ENCODE data around the gene IRGQ. TPM values are rescaled to one million over a fixed set of nuclear protein-coding genes. Genes with fewer than 3 reads are reported as not detected.
A peak's percentile ranks its signal among the peaks of the same experiment; 100 is the strongest.

IRGQ gene
- total RNA-seq, 1 experiment from 2014 or later: 24.1 TPM

GRCh38 chr19:43618921-43619261, 23.0 kb upstream of the IRGQ start:
- Histone ChIP-seq H3K56ac (ENCODE audit: insufficient read length, low read depth, low read length) (no peak overlapping the region), H3K14ac (ENCODE audit: insufficient read depth, low read length) (peak overlapping the region; percentile 97; the same call in 1 of the 2 replicates), H3K9me3 (ENCODE audit: control insufficient read depth, low read depth, low read length) (no peaks in the 10 kb centered on the region), H4K20me1 (ENCODE audit: control insufficient read depth, insufficient read depth, insufficient read length) (no peaks in the 10 kb centered on the region), H2AFZ (ENCODE audit: low read length) (no peak overlapping the region), H3T11ph (ENCODE audit: low read length) (no peak overlapping the region), H2BK20ac (ENCODE audit: low read depth, low read length, poor library complexity, severe bottlenecking) (no peak overlapping the region), H3K23me2 (ENCODE audit: insufficient read length, low read depth, low read length, poor library complexity, severe bottlenecking) (peaks cover 14% of the 10 kb centered on the region), H4K5ac (ENCODE audit: insufficient read length, low read depth, low read length) (peak overlapping the region; percentile 7), H2BK120ac (ENCODE audit: low read depth, low read length, poor library complexity, severe bottlenecking) (no peak overlapping the region), H3K4me2 (ENCODE audit: insufficient read depth, insufficient read length, low read length) (peak overlapping the region; percentile 75), H4K91ac (ENCODE audit: insufficient read length, low read depth, low read length) (no peak overlapping the region), H3K18ac (ENCODE audit: insufficient read length, low read depth, low read length) (peak overlapping the region; percentile 98), H3K79me2 (ENCODE audit: insufficient read depth, low read length) (no peaks in the 10 kb centered on the region), H3K27ac (ENCODE audit: insufficient read length, low read depth, low read length) (peak overlapping the region; percentile 63), H3K23ac (ENCODE audit: insufficient read length, low read depth, low read length) (no peak overlapping the region), H3K4me1 (ENCODE audit: insufficient read depth, low read length) (no peaks in the 10 kb centered on the region; the same call in 1 of the 2 replicates), H3K79me1 (ENCODE audit: insufficient read depth, low read depth, low read length, poor library complexity, severe bottlenecking) (no peaks in the 10 kb centered on the region), H2BK12ac (ENCODE audit: insufficient read length, low read depth, low read length) (no peak overlapping the region), H4K8ac (replicated peaks; ENCODE audit: insufficient read length, low read depth, low read length) (no peak overlapping the region), H3K4ac (ENCODE audit: low read depth, low read length) (no peak overlapping the region), H3K9ac (ENCODE audit: extremely low read depth, insufficient read length, low read length) (peak overlapping the region; percentile 79), H3K27me3 (ENCODE audit: insufficient read depth, low read length) (no peaks in the 10 kb centered on the region), H2BK15ac (ENCODE audit: low read depth, low read length) (no peak overlapping the region), H2BK5ac (ENCODE audit: insufficient read length, low read length) (no peak overlapping the region), H2AK5ac (ENCODE audit: insufficient read length, low read length) (no peak overlapping the region)
- no peak for DNase-seq
- Mint-ChIP-seq H3K9me3 (no peaks in the 10 kb centered on the region; a peak in 2 of 5 replicates), H3K27ac (peak overlapping the region; percentile 97 to 99 (median 98)), H3K36me3 (ENCODE audit: insufficient read depth in 1 of 3, low read depth in 3 of 3) (peaks cover 8 to 16% (median 11%) of the 10 kb centered on the region in 3 experiments), H3K4me3 (peak overlapping the region; percentile 83 to 87), H3K27me3 (ENCODE audit: low read depth) (no peaks in the 10 kb centered on the region), H3K4me1 (peaks cover 16 to 28% of the 10 kb centered on the region in 2 experiments)
- TF ChIP-seq, protein P1, sequence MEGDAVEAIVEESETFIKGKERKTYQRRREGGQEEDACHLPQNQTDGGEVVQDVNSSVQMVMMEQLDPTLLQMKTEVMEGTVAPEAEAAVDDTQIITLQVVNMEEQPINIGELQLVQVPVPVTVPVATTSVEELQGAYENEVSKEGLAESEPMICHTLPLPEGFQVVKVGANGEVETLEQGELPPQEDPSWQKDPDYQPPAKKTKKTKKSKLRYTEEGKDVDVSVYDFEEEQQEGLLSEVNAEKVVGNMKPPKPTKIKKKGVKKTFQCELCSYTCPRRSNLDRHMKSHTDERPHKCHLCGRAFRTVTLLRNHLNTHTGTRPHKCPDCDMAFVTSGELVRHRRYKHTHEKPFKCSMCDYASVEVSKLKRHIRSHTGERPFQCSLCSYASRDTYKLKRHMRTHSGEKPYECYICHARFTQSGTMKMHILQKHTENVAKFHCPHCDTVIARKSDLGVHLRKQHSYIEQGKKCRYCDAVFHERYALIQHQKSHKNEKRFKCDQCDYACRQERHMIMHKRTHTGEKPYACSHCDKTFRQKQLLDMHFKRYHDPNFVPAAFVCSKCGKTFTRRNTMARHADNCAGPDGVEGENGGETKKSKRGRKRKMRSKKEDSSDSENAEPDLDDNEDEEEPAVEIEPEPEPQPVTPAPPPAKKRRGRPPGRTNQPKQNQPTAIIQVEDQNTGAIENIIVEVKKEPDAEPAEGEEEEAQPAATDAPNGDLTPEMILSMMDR (conservative IDR thresholded peaks at IDR 0.05): no peak
- no CpG with 5 or more reads among the region's 14 CpGs for WGBS (ENCODE audit: extremely low coverage, insufficient read length, low lambda C conversion rate)
